Measurements from ENCODE around the gene NDUFV2. TPM values are rescaled to one million over a fixed set of nuclear protein-coding genes. Genes with fewer than 3 reads are reported as not detected.

The NDUFV2 gene
- total RNA-seq, 2 experiments from 2014 or later = 230 to 231 TPM

GRCh38 chr18:9105420-9105819 lies 2.9 kb downstream of the NDUFV2 start:
- peaks cover 35% of the 10 kb centered on the region for H3K4me1 ChIP-seq (ENCODE audit: insufficient read depth, low read length)
- POLR2A ChIA-PET = interaction anchor here (1.3 to 35.5 kb wide), 4 partner anchors 10 to 42 kb away, joined by 4 to 914 read pairs (median 105); partner anchors contain the start of gene ANKRD12
- peak overlapping the region; percentile 36 to 68 for H3K27ac ChIP-seq (ENCODE audit: low read depth in 1 of 2, low read length in 2 of 2)
- peaks cover 88% of the 10 kb centered on the region for H3K4me1 Mint-ChIP-seq (ENCODE audit: low read depth)
- DNase-seq (peak in 1 of 14 experiments; percentile 41), ATAC-seq (ENCODE audit: poor library complexity) (no peak)
- peak overlapping the region; percentile 95 for H3K4me3 Mint-ChIP-seq
- CTCF ChIA-PET = interaction anchor here (1.6 to 5.7 kb wide), 6 partner anchors 10 to 42 kb away, joined by 4 to 66 read pairs (median 12); partner anchors contain the start of gene ANKRD12
- H3K27ac Mint-ChIP-seq = peak overlapping the region; percentile 90
- H3K36me3 ChIP-seq (ENCODE audit: insufficient read depth, low read length) = no peaks in the 10 kb centered on the region
- H3K4me3 ChIP-seq (ENCODE audit: low read length) = peak overlapping the region; percentile 74
- peaks cover 56% of the 10 kb centered on the region for H3K36me3 Mint-ChIP-seq (ENCODE audit: low read depth)
- peaks cover 0 to 4% of the 10 kb centered on the region in 2 experiments for H3K9me3 ChIP-seq (ENCODE audit: control insufficient read depth in 1 of 2, insufficient read depth in 1 of 2, low read length in 2 of 2)
- intact Hi-C loops (cut with DNase I, micrococcal nuclease) = loop anchor here (10.0 kb wide), 2 partner anchors 229 to 809 kb away; partner anchors contain the start of genes VAPA (in 2 of the 2) and TWSG1 (in 1 of the 2)
- H3K27me3 Mint-ChIP-seq = no peaks in the 10 kb centered on the region
- TF ChIP-seq CTCF (IDR thresholded peaks at IDR 0.05) = no peak
- no peaks in the 10 kb centered on the region for H3K27me3 ChIP-seq (ENCODE audit: control insufficient read depth in 1 of 2, insufficient read depth in 2 of 2, low read length in 2 of 2)
- H3K9me3 Mint-ChIP-seq = no peaks in the 10 kb centered on the region

GRCh38 chr18:9106094-9106493 lies 3.6 kb downstream of the NDUFV2 start:
- H3K27me3 Mint-ChIP-seq = no peaks in the 10 kb centered on the region
- H3K4me1 Mint-ChIP-seq (ENCODE audit: low read depth) = peaks cover 91% of the 10 kb centered on the region
- H3K9me3 Mint-ChIP-seq = no peaks in the 10 kb centered on the region
- peak overlapping the region; percentile 90 for H3K27ac Mint-ChIP-seq
- peak overlapping the region; percentile 95 for H3K4me3 Mint-ChIP-seq
- peaks cover 0 to 4% of the 10 kb centered on the region in 2 experiments for H3K9me3 ChIP-seq (ENCODE audit: control insufficient read depth in 1 of 2, insufficient read depth in 1 of 2, low read length in 2 of 2)
- no peak for TF ChIP-seq CTCF (IDR thresholded peaks at IDR 0.05)
- peaks cover 41% of the 10 kb centered on the region for H3K4me1 ChIP-seq (ENCODE audit: insufficient read depth, low read length)
- H3K36me3 ChIP-seq (ENCODE audit: insufficient read depth, low read length) = no peaks in the 10 kb centered on the region
- H3K27me3 ChIP-seq (ENCODE audit: control insufficient read depth in 1 of 2, insufficient read depth in 2 of 2, low read length in 2 of 2) = no peaks in the 10 kb centered on the region
- peak overlapping the region; percentile 36 to 61 for H3K27ac ChIP-seq (ENCODE audit: low read depth in 1 of 2, low read length in 2 of 2)
- DNase-seq (no peak), ATAC-seq (ENCODE audit: poor library complexity) (no peak)
- peaks cover 61% of the 10 kb centered on the region for H3K36me3 Mint-ChIP-seq (ENCODE audit: low read depth)
- intact Hi-C loops (cut with DNase I, micrococcal nuclease) = loop anchor here (10.0 kb wide), 2 partner anchors 229 to 809 kb away; partner anchors contain the start of genes VAPA (in 2 of the 2) and TWSG1 (in 1 of the 2)
- POLR2A ChIA-PET = interaction anchor here (0.7 to 35.5 kb wide), 4 partner anchors 10 to 79 kb away, joined by 3 to 914 read pairs (median 101); partner anchors contain the start of gene ANKRD12
- CTCF ChIA-PET = interaction anchor here (1.6 to 5.7 kb wide), 4 partner anchors 9 to 32 kb away, joined by 4 to 66 read pairs (median 6); partner anchors contain the start of gene ANKRD12
- H3K4me3 ChIP-seq (ENCODE audit: low read length) = peak overlapping the region; percentile 74

- H3K4me1 Mint-ChIP-seq (ENCODE audit: low read depth) = peaks cover 92% of the 10 kb centered on the region
- Histone ChIP-seq H3K4me3 (ENCODE audit: low read length) (peak overlapping the region; percentile 6), H3K27me3 (ENCODE audit: control insufficient read depth in 1 of 2, insufficient read depth in 2 of 2, low read length in 2 of 2) (no peaks in the 10 kb centered on the region), H3K36me3 (ENCODE audit: insufficient read depth, low read length) (no peaks in the 10 kb centered on the region), H3K9me3 (ENCODE audit: control insufficient read depth in 1 of 2, insufficient read depth in 1 of 2, low read length in 2 of 2) (peaks cover 0 to 4% of the 10 kb centered on the region in 2 experiments), H3K27ac (ENCODE audit: low read depth in 1 of 2, low read length in 2 of 2) (peak overlapping the region; percentile 52 to 61), H3K4me1 (ENCODE audit: insufficient read depth, low read length) (peaks cover 44% of the 10 kb centered on the region)
- no peak for TF ChIP-seq CTCF (IDR thresholded peaks at IDR 0.05)
- ChIA-PET CTCF (interaction anchor here (2.5 to 5.7 kb wide), 2 partner anchors 10 to 31 kb away, joined by 8 to 66 read pairs; partner anchors contain the start of gene ANKRD12), POLR2A (interaction anchor here (0.7 to 35.5 kb wide), 4 partner anchors 9 to 78 kb away, joined by 3 to 914 read pairs (median 101); partner anchors contain the start of gene ANKRD12)
- no peak for DNase-seq
- intact Hi-C loops (cut with DNase I, micrococcal nuclease) = loop anchor here (1.0 to 10.0 kb wide), 3 partner anchors 10 to 808 kb away; partner anchors contain the start of genes VAPA (in 2 of the 2) and TWSG1 (in 1 of the 2)
- no peaks in the 10 kb centered on the region for H3K27me3 Mint-ChIP-seq
- H3K9me3 Mint-ChIP-seq = no peaks in the 10 kb centered on the region
- peak overlapping the region; percentile 90 for H3K27ac Mint-ChIP-seq
- ATAC-seq (ENCODE audit: poor library complexity) = no peak
- peak overlapping the region; percentile 95 for H3K4me3 Mint-ChIP-seq
- peaks cover 65% of the 10 kb centered on the region for H3K36me3 Mint-ChIP-seq (ENCODE audit: low read depth)
These were observed 4.5 kb downstream of the NDUFV2 start for GRCh38 chr18:9106800-9107584.
